ENCODE measurements around the gene HIGD1C.

- TF ChIP-seq CTCF (IDR thresholded peaks at IDR 0.05) (no peak), POLR2A (IDR thresholded peaks at IDR 0.05) (no peak)
Measured at GRCh38 chr12:50913224-50913623, 39.1 kb upstream of the HIGD1C start.

Measured in adrenal gland (tissue), 5 donors.